Neural cell (in vitro differentiated cells): ENCODE measurements around the gene SNX33. TPM values are rescaled to one million over a fixed set of nuclear protein-coding genes. Genes with fewer than 3 reads are reported as not detected.

Experiments used
- H2AFZ ChIP-seq: fragments of 200-600, 300-800 bp; sonication (generic), shearing (Covaris generic); 2 replicates; pipeline ENCODE4 v1.6.0; 2014; ENCODE audit warnings: low read depth, mild to moderate bottlenecking, antibody characterized with exemption, low read length, moderate library complexity
- H3F3A ChIP-seq: fragments of 200-600 bp; shearing (Covaris generic); 2 replicates; pipeline ENCODE4 v1.6.1; 2016; ENCODE audit warnings: mild to moderate bottlenecking, moderate library complexity, mixed read lengths, antibody characterized with exemption, low read length; ENCODE audit not compliant: insufficient read depth, poor library complexity, severe bottlenecking
- H3K27ac ChIP-seq: fragments of 200-600, 300-800 bp; sonication (generic), shearing (Covaris generic); 2 replicates; pipeline ENCODE4 v1.5.1; 2014; ENCODE audit warnings: mild to moderate bottlenecking, low read length, moderate library complexity
- H3K27me3 ChIP-seq: fragments of 300-800, 200-600 bp; sonication (generic), shearing (Covaris generic); 2 replicates; pipeline ENCODE4 v1.6.0; 2014; ENCODE audit warnings: mild to moderate bottlenecking, low read depth, low read length, moderate library complexity; ENCODE audit not compliant: insufficient read depth
- H3K36me3 ChIP-seq: fragments of 300-800, 200-600 bp; sonication (generic), shearing (Covaris generic); 2 replicates; pipeline ENCODE4 v1.5.1; 2014; ENCODE audit warnings: mild to moderate bottlenecking, antibody characterized with exemption, low read length, moderate library complexity; ENCODE audit not compliant: insufficient read depth
- H3K4me2 ChIP-seq: fragments of 300-800, 200-600 bp; sonication (generic), shearing (Covaris generic); 2 replicates; pipeline ENCODE4 v1.6.0; 2014; ENCODE audit warnings: mild to moderate bottlenecking, low read length
- H3K4me3 ChIP-seq: fragments of 300-800, 200-600 bp; sonication (generic), shearing (Covaris generic); 2 replicates; pipeline ENCODE4 v1.5.1; 2014; ENCODE audit warnings: mild to moderate bottlenecking, low read length, moderate library complexity
- H3K79me2 ChIP-seq: fragments of 200-600 bp; shearing (Covaris generic); replicated peaks from 2 replicates; pipeline ENCODE4 v1.6.0; 2014; ENCODE audit warnings: mild to moderate bottlenecking, low read length, moderate library complexity; ENCODE audit not compliant: insufficient read depth
- H3K9ac ChIP-seq: fragments of 300-800, 200-600 bp; sonication (generic), shearing (Covaris generic); 2 replicates; pipeline ENCODE4 v1.6.1; 2016; ENCODE audit warnings: mild to moderate bottlenecking, low read length, mixed read lengths
- H3K9me2 ChIP-seq: fragments of 200-600 bp; shearing (Covaris generic); 2 replicates; pipeline ENCODE4 v1.6.1; 2016; ENCODE audit warnings: mild to moderate bottlenecking, low read length, mixed read lengths; ENCODE audit not compliant: insufficient read depth
- H3K9me3 ChIP-seq: fragments of 200-600, 300-800 bp; sonication (generic), shearing (Covaris generic); 2 replicates; pipeline ENCODE4 v1.6.1; 2016; ENCODE audit warnings: mild to moderate bottlenecking, mixed run types, low read length, moderate library complexity, mixed read lengths
- H4K20me1 ChIP-seq: fragments of 200-600 bp; shearing (Covaris generic); 2 replicates; pipeline ENCODE4 v1.6.1; 2016; ENCODE audit warnings: mild to moderate bottlenecking, mixed run types; ENCODE audit not compliant: insufficient read depth
- EP300 ChIP-seq: fragments of 450-650 bp; conservative IDR thresholded peaks from 2 replicates; pipeline ENCODE4 v1.6.1; 2014; ENCODE audit warnings: antibody characterized with exemption, mild to moderate bottlenecking, moderate library complexity; ENCODE audit not compliant: poor library complexity, severe bottlenecking
- EZH2 ChIP-seq: fragments of 200-600, 300-800 bp; shearing (Covaris generic), sonication (generic); IDR thresholded peaks from 2 replicates; pipeline ENCODE4 v1.6.1; 2014; ENCODE audit warnings: antibody characterized with exemption, low read length, borderline replicate concordance, mild to moderate bottlenecking; ENCODE audit not compliant: insufficient read depth, poor library complexity, severe bottlenecking
- MXI1 ChIP-seq: fragments of 450-650 bp; conservative IDR thresholded peaks from 2 replicates; pipeline ENCODE4 v1.6.1; 2014; ENCODE audit warnings: antibody characterized with exemption, mild to moderate bottlenecking; ENCODE audit not compliant: poor library complexity, severe bottlenecking
- POLR2AphosphoS5 ChIP-seq: IDR thresholded peaks from 2 replicates; pipeline ENCODE4 v1.6.1; 2012
- RAD21 ChIP-seq: fragments of 450-650 bp; conservative IDR thresholded peaks from 2 replicates; pipeline ENCODE4 v1.6.1; 2014; ENCODE audit warnings: antibody characterized with exemption, mild to moderate bottlenecking, moderate library complexity
- SMC3 ChIP-seq: fragments of 450-650 bp; conservative IDR thresholded peaks from 2 replicates; pipeline ENCODE4 v1.6.1; 2014; ENCODE audit warnings: antibody characterized with exemption, mild to moderate bottlenecking, moderate library complexity; ENCODE audit not compliant: poor library complexity
- TAF1 ChIP-seq: IDR thresholded peaks from 2 replicates; pipeline ENCODE4 v1.6.1; 2012; ENCODE audit warnings: low read depth
- polyA plus RNA-seq: library from polyadenylated mRNA; depleted of rRNA; stranded (reverse); fragments of >200 nt; gene quantifications from 2 replicates; pipeline ENCODE4 v1.2.3, GENCODE V29; 2014
- TF ChIP-seq, protein P1 (sequence below): fragments of 450-650 bp; IDR thresholded peaks from 2 replicates; pipeline ENCODE4 v1.5.1; 2014; ENCODE audit warnings: antibody characterized with exemption, mild to moderate bottlenecking, moderate library complexity; ENCODE audit not compliant: poor library complexity, severe bottlenecking
- TF ChIP-seq, protein P2 (sequence below): IDR thresholded peaks from 2 replicates; pipeline ENCODE4 v1.6.1; 2012; ENCODE audit warnings: borderline replicate concordance

Gene SNX33
- polyA plus RNA-seq, 1 donor from 2014 or later, result 0.14 TPM

DNA sequence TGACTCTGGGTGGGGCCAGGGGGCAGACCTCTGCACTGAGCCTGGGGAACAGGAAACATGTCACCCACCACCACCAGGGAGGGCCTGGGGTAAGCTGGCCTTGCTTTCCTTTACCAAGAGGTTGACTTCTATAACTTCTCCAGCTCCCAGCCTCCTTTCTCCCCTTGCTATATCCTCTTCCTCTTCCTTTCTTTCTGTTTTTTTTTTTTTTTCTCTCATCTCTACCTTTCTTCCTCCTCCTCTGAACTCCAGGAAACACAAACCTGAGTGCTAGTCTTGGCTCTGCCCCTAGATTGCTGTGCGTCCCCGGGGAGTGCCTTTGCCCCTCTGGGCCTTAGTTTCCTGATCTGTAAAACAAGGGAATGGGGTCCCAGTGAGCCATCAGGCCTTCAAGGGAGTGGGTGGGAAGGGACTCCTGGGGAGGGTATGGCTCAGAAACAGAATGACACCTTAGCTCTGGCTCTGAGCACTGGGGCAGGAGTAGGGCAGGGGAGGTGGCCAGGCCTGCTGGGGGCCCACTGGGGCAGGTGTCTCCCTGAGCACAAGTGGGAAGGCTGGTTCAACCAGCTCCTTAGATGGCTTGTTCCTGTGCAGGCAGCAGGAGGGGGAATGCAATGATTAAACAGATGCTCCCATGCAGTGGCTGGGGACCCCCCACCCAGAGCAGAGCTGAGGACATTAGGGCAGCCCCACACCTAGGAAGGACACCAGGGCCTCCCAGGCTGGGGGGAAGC, 4.3 kb downstream of the SNX33 start:
- Histone ChIP-seq H3K79me2 (peaks cover 4% of the 10 kb centered on the region), H3K4me2 (no peak overlapping the region)

GRCh38 chr15:75653347-75653913, 5.7 kb downstream of the SNX33 start:
- Histone ChIP-seq H3K9me2 (no peaks in the 10 kb centered on the region), H3K79me2 (peaks cover 4% of the 10 kb centered on the region), H3K4me2 (no peak overlapping the region), H3K27ac (no peak overlapping the region), H2AFZ (no peak overlapping the region), H3K9me3 (no peaks in the 10 kb centered on the region), H3K36me3 (no peaks in the 10 kb centered on the region), H3K27me3 (peaks cover 3% of the 10 kb centered on the region), H3K9ac (no peak overlapping the region), H3K4me3 (no peak overlapping the region), H4K20me1 (no peaks in the 10 kb centered on the region), H3F3A (no peaks in the 10 kb centered on the region)
- TF ChIP-seq, protein P1, sequence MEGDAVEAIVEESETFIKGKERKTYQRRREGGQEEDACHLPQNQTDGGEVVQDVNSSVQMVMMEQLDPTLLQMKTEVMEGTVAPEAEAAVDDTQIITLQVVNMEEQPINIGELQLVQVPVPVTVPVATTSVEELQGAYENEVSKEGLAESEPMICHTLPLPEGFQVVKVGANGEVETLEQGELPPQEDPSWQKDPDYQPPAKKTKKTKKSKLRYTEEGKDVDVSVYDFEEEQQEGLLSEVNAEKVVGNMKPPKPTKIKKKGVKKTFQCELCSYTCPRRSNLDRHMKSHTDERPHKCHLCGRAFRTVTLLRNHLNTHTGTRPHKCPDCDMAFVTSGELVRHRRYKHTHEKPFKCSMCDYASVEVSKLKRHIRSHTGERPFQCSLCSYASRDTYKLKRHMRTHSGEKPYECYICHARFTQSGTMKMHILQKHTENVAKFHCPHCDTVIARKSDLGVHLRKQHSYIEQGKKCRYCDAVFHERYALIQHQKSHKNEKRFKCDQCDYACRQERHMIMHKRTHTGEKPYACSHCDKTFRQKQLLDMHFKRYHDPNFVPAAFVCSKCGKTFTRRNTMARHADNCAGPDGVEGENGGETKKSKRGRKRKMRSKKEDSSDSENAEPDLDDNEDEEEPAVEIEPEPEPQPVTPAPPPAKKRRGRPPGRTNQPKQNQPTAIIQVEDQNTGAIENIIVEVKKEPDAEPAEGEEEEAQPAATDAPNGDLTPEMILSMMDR, result no peak
- TF ChIP-seq SMC3 (no peak), EZH2 (no peak), RAD21 (no peak), POLR2AphosphoS5 (no peak), EP300 (no peak), TAF1 (no peak), MXI1 (no peak)
- TF ChIP-seq, protein P2, sequence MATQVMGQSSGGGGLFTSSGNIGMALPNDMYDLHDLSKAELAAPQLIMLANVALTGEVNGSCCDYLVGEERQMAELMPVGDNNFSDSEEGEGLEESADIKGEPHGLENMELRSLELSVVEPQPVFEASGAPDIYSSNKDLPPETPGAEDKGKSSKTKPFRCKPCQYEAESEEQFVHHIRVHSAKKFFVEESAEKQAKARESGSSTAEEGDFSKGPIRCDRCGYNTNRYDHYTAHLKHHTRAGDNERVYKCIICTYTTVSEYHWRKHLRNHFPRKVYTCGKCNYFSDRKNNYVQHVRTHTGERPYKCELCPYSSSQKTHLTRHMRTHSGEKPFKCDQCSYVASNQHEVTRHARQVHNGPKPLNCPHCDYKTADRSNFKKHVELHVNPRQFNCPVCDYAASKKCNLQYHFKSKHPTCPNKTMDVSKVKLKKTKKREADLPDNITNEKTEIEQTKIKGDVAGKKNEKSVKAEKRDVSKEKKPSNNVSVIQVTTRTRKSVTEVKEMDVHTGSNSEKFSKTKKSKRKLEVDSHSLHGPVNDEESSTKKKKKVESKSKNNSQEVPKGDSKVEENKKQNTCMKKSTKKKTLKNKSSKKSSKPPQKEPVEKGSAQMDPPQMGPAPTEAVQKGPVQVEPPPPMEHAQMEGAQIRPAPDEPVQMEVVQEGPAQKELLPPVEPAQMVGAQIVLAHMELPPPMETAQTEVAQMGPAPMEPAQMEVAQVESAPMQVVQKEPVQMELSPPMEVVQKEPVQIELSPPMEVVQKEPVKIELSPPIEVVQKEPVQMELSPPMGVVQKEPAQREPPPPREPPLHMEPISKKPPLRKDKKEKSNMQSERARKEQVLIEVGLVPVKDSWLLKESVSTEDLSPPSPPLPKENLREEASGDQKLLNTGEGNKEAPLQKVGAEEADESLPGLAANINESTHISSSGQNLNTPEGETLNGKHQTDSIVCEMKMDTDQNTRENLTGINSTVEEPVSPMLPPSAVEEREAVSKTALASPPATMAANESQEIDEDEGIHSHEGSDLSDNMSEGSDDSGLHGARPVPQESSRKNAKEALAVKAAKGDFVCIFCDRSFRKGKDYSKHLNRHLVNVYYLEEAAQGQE, result no peak

More for the DNA sequence above, 4.3 kb downstream of the SNX33 start:
- no peak overlapping the region for H3K27ac ChIP-seq
- no peaks in the 10 kb centered on the region for H3F3A ChIP-seq
- no peaks in the 10 kb centered on the region for H3K9me3 ChIP-seq
- H3K36me3 ChIP-seq, result no peaks in the 10 kb centered on the region
- H3K27me3 ChIP-seq, result peaks cover 17% of the 10 kb centered on the region
- no peaks in the 10 kb centered on the region for H4K20me1 ChIP-seq
- no peaks in the 10 kb centered on the region for H3K9me2 ChIP-seq
- no peak for TF ChIP-seq POLR2AphosphoS5
- no peak for TF ChIP-seq MXI1
- TF ChIP-seq EZH2, result no peak
- TF ChIP-seq, protein P2, result no peak
- no peak for TF ChIP-seq SMC3
- TF ChIP-seq, protein P1, result no peak
- TF ChIP-seq RAD21, result no peak
- TF ChIP-seq EP300, result no peak
- no peak for TF ChIP-seq TAF1
- H3K4me3 ChIP-seq, result no peak overlapping the region
- no peak overlapping the region for H2AFZ ChIP-seq
- H3K9ac ChIP-seq, result no peak overlapping the region
